ENCODE results near the gene NT5DC3. TPM values are rescaled to one million over a fixed set of nuclear protein-coding genes. Genes with fewer than 3 reads are reported as not detected.

NT5DC3 gene
- total RNA-seq, 1 donor from 2014 or later, result 4.0 TPM

GRCh38 chr12:103834942-103835341 lies 6.1 kb downstream of the NT5DC3 start:
- no peak for TF ChIP-seq CTCF (IDR thresholded peaks at IDR 0.05)
- Histone ChIP-seq H3K27me3 (ENCODE audit: low read depth) (no peaks in the 10 kb centered on the region), H3K4me1 (peaks cover 13% of the 10 kb centered on the region), H3K4me3 (no peak overlapping the region), H3K27ac (no peak overlapping the region), H3K9me3 (no peaks in the 10 kb centered on the region), H3K36me3 (no peaks in the 10 kb centered on the region)
- no peak for ATAC-seq
- DNase-seq, result no peak
- intact Hi-C loops (cut with DNase I), result no loop called here

- Histone ChIP-seq H3K36me3 (no peaks in the 10 kb centered on the region), H3K4me3 (no peak overlapping the region), H3K9me3 (no peaks in the 10 kb centered on the region), H3K27ac (no peak overlapping the region), H3K4me1 (peaks cover 2% of the 10 kb centered on the region), H3K27me3 (ENCODE audit: low read depth) (no peaks in the 10 kb centered on the region)
- ATAC-seq (no peak), DNase-seq (no peak)
- no peak for TF ChIP-seq CTCF (IDR thresholded peaks at IDR 0.05)
- intact Hi-C loops (cut with DNase I), result no loop called here
Observed at GRCh38 chr12:103833891-103834290, 7.1 kb downstream of the NT5DC3 start.

GRCh38 chr12:103833095-103833775 lies 7.8 kb downstream of the NT5DC3 start:
- DNase-seq, result no peak
- H3K27me3 ChIP-seq (ENCODE audit: low read depth), result no peaks in the 10 kb centered on the region
- H3K4me3 ChIP-seq, result no peak overlapping the region
- no peak for ATAC-seq
- no peak overlapping the region for H3K27ac ChIP-seq
- TF ChIP-seq CTCF (IDR thresholded peaks at IDR 0.05), result no peak
- H3K9me3 ChIP-seq, result no peaks in the 10 kb centered on the region
- intact Hi-C loops (cut with DNase I), result no loop called here
- no peaks in the 10 kb centered on the region for H3K36me3 ChIP-seq
- H3K4me1 ChIP-seq, result peaks cover 6% of the 10 kb centered on the region

- Histone ChIP-seq H3K9me3 (no peaks in the 10 kb centered on the region), H3K36me3 (no peaks in the 10 kb centered on the region), H3K4me3 (no peak overlapping the region), H3K27ac (no peak overlapping the region), H3K4me1 (peaks cover 11% of the 10 kb centered on the region), H3K27me3 (ENCODE audit: low read depth) (no peaks in the 10 kb centered on the region)
- no peak for TF ChIP-seq CTCF (IDR thresholded peaks at IDR 0.05)
- ATAC-seq, result no peak
- no peak for DNase-seq
- intact Hi-C loops (cut with DNase I), result no loop called here
Observed at GRCh38 chr12:103832048-103832997, 8.7 kb downstream of the NT5DC3 start.

- Histone ChIP-seq H3K27me3 (ENCODE audit: low read depth) (no peaks in the 10 kb centered on the region), H3K36me3 (no peaks in the 10 kb centered on the region), H3K4me3 (no peak overlapping the region), H3K9me3 (no peaks in the 10 kb centered on the region), H3K4me1 (peaks cover 11% of the 10 kb centered on the region), H3K27ac (no peak overlapping the region)
- ATAC-seq (no peak), DNase-seq (no peak)
- TF ChIP-seq CTCF (IDR thresholded peaks at IDR 0.05), result no peak
- intact Hi-C loops (cut with DNase I), result no loop called here
Observed at GRCh38 chr12:103830730-103831320, 10.2 kb downstream of the NT5DC3 start.
